Natural killer cell treated with Interleukin-12 subunit alpha and Interleukin-12 subunit beta and Interleukin-15 and Interleukin-18, amount 100 ng/mL, for 72 hours (primary cell): ENCODE results near the gene NBAS. TPM values are rescaled to one million over a fixed set of nuclear protein-coding genes. Genes with fewer than 3 reads are reported as not detected.

Experiments
- ATAC-seq, 2 donors: fragments of 150-1000 bp; cut with Tn5 transposase in 1 of 2; sonication (Bioruptor Pico), chemical (Tn5 transposase) in 1 of 2; 2 replicates each; pipeline ENCODE4 v1.10.0; 2021
- DNase-seq: peaks from one replicate; pipeline ENCODE4 v3.0.0; 2022; ENCODE audit warnings: low spot score
- H3K27ac Mint-ChIP-seq, 2 donors: 1 replicate in 1 of 2; 2 replicates in 1 of 2; pipeline ENCODE4 v1.8.0; 2022; ENCODE audit warnings: mixed read lengths in 2 of 2, mild to moderate bottlenecking in 1 of 2, moderate library complexity in 1 of 2
- H3K27me3 Mint-ChIP-seq, 2 donors: 1 replicate in 1 of 2; 2 replicates in 1 of 2; pipeline ENCODE4 v1.8.0; 2022; ENCODE audit warnings: mixed read lengths in 2 of 2
- H3K36me3 Mint-ChIP-seq: one replicate; pipeline ENCODE4 v1.8.0; 2022; ENCODE audit warnings: mixed read lengths
- H3K4me1 Mint-ChIP-seq, 2 donors: 1 replicate in 1 of 2; 2 replicates in 1 of 2; pipeline ENCODE4 v1.8.0; 2022; ENCODE audit warnings: low read depth in 2 of 2, mixed read lengths in 2 of 2, mild to moderate bottlenecking in 1 of 2
- H3K4me3 Mint-ChIP-seq: one replicate; pipeline ENCODE4 v1.8.0; 2022; ENCODE audit warnings: mixed read lengths
- H3K9me3 Mint-ChIP-seq: 2 replicates; pipeline ENCODE4 v1.8.0; 2022; ENCODE audit warnings: mixed read lengths
- total RNA-seq, 2 donors: library from RNA; stranded (reverse); gene quantifications; one replicate each; pipeline ENCODE4 v1.2.3, GENCODE V29; 2022

NBAS gene
- total RNA-seq, 2 donors from 2014 or later, result 39.0 to 49.5 TPM

DNA sequence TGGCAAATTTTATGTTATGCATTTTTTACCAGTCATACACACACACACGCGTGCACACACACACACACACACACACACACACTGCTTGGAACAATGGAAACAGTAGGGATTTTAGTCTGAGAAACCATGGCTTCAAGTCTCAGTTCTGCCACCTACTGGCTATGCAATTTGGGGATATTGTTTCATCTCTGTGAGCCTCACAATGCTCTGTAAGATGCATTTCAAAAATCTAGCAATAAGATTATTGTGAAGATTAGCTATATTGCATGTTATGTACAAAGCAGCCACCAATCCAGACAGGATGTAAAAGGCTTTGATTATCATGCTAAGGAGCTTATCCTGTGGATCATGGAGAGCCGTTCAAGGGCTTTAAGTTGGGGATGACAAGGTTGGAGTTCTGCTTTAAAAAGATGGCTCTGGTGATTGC lies 401.4 kb downstream of the NBAS start:
- no peaks in the 10 kb centered on the region for H3K9me3 Mint-ChIP-seq
- H3K4me1 Mint-ChIP-seq, result peaks cover 0 to 7% of the 10 kb centered on the region in 2 donors
- no peak overlapping the region for H3K27ac Mint-ChIP-seq
- no peaks in the 10 kb centered on the region for H3K36me3 Mint-ChIP-seq
- no peak for ATAC-seq
- DNase-seq, result no peak
- H3K27me3 Mint-ChIP-seq, result no peaks in the 10 kb centered on the region
- no peak overlapping the region for H3K4me3 Mint-ChIP-seq

DNA sequence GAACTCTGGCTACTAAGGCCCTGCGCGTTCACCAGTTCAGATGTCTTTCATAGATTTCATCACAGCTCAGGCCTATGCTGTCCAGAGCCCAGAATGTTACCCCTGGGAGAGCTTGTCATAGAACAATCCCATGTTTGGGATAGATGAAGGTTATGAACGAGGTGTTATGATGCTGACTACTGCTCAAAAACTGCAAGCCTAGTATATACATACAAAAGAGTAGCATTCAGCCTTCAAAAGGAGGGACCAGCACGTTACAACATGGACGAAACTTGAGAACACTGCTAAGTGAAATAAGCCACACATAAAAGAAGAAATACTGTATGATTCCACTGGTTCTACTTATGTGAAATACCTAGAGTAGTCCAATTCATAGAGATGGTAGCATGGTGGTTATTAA lies 401.9 kb downstream of the NBAS start:
- no peak for ATAC-seq
- Mint-ChIP-seq H3K36me3 (no peaks in the 10 kb centered on the region), H3K27me3 (no peaks in the 10 kb centered on the region), H3K4me1 (peaks cover 0 to 7% of the 10 kb centered on the region in 2 donors), H3K27ac (no peak overlapping the region), H3K9me3 (no peaks in the 10 kb centered on the region), H3K4me3 (no peak overlapping the region)
- no peak for DNase-seq

DNA sequence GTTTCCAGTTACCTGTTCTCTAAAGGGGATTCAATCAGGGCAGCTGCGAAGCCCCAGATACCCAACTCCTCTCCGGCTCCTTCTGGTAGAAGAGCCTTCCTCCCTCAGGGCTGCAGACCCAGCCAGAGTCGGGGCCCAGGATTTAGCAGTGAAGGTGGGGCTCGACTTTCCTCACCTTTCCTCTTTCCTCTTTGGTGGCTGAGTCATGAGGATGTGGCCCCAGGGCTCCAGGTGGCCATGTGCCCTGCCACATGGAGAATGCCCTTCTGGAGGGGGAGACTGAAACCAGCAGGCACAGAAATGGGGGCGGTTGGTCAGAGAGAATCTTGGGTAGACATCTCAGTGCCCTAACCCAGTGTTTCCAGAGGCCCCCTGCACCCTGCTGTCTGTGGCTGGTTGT lies 402.6 kb downstream of the NBAS start:
- no peaks in the 10 kb centered on the region for H3K9me3 Mint-ChIP-seq
- H3K4me3 Mint-ChIP-seq, result no peak overlapping the region
- no peaks in the 10 kb centered on the region for H3K27me3 Mint-ChIP-seq
- no peaks in the 10 kb centered on the region for H3K36me3 Mint-ChIP-seq
- H3K4me1 Mint-ChIP-seq, result peaks cover 0 to 7% of the 10 kb centered on the region in 2 donors
- no peak overlapping the region for H3K27ac Mint-ChIP-seq
- DNase-seq (no peak), ATAC-seq (no peak)

DNA sequence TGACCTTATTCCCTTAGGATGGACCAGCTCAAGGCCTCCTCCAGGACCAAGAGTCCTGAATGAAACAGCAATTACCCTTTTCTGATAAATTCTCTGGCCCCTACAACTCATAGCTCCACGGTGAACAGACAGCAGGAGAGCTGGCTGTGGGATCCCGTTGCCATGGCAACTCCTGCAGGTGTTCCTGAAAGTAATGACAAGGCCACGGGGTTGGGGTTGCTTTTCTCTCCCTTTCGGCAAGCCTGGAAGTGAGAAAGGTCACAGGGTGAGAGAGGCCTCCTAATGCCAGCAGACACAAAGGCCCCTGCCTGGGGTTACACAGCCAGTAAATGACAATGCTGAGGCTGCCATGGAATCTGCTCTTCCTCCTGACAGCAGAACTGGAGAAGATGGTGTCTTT lies 403.0 kb downstream of the NBAS start:
- ATAC-seq (no peak), DNase-seq (no peak)
- H3K27ac Mint-ChIP-seq, result no peak overlapping the region
- H3K27me3 Mint-ChIP-seq, result no peaks in the 10 kb centered on the region
- no peaks in the 10 kb centered on the region for H3K36me3 Mint-ChIP-seq
- peaks cover 0 to 7% of the 10 kb centered on the region in 2 donors for H3K4me1 Mint-ChIP-seq
- no peaks in the 10 kb centered on the region for H3K9me3 Mint-ChIP-seq
- H3K4me3 Mint-ChIP-seq, result no peak overlapping the region

DNA sequence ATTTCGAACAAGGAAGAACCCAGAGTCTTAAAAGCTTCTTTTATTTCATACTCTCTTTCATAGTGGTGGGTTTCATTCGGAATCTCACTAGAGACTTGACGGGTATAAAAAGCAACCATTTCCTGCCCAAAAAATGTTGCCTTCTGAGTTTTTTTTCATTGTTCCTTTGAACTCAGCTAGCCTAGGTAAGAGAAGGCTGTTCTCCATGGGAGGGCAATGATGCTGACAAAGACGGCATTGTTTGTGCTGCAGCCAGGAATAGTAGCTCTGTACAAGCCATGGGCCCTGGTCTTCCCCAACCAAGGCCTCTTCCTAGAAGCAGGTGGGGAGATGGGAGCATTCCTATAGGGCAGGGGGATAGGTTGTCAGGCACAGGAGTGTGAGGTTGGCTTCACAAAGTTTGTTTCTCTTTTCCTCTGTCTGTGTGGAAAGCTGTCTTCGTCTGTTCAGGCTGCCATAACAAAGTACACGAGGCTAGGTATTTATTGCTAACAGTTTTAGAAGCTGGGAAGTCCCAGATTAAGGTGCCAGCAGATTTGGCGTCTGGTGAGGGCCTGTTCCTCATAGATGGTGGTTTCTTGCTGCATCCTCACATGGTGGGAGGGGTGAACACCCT lies 405.1 kb downstream of the NBAS start:
- H3K4me1 Mint-ChIP-seq, result peaks cover 0 to 7% of the 10 kb centered on the region in 2 donors
- no peak overlapping the region for H3K4me3 Mint-ChIP-seq
- peaks cover 0 to 3% of the 10 kb centered on the region in 2 donors for H3K27me3 Mint-ChIP-seq
- no peaks in the 10 kb centered on the region for H3K36me3 Mint-ChIP-seq
- DNase-seq (no peak), ATAC-seq (no peak)
- H3K9me3 Mint-ChIP-seq, result no peaks in the 10 kb centered on the region
- no peak overlapping the region for H3K27ac Mint-ChIP-seq

DNA sequence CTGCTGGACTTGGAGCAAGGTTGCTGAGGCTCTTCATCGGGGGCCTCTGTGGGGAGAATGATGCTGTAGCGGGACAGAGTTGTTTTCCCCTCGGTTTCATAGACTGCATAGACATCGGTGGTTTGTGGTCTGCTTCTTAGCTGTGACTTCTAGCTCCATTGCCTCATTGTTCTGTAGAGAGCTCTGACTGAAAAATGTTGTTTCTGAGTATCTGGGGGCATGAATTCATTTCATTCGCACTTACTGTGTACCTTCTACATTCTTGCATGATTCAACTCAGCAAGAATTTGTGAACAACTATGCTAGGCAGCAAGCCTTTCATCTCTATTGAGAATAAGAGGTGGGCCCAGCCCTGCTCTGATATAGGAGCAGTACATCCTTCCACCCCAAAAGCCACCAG lies 406.8 kb downstream of the NBAS start:
- H3K27ac Mint-ChIP-seq, result no peak overlapping the region
- peaks cover 0 to 2% of the 10 kb centered on the region in 2 donors for H3K4me1 Mint-ChIP-seq
- no peak for DNase-seq
- no peaks in the 10 kb centered on the region for H3K9me3 Mint-ChIP-seq
- H3K27me3 Mint-ChIP-seq, result peaks cover 2 to 3% of the 10 kb centered on the region in 2 donors
- ATAC-seq, result peak in 1 of 2 donors; percentile 22
- no peaks in the 10 kb centered on the region for H3K36me3 Mint-ChIP-seq
- no peak overlapping the region for H3K4me3 Mint-ChIP-seq

DNA sequence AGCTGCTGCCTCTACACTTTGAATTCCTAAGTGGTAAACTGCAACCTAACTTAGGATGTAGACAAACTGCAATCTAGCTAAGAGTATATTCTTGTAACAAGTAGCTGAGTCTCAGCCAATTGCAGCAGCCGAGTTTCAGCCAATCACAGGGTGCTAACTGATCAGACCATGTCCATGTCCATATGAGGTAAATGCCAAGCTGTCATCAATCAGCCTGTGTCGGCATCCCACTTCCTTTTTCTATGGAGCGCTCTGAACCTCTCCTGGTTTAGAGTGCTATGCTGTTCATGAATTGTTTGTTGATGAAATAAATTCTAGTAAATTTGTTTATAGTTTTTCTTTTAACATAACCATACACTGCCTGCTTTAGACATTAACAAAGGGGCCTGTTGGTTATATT lies 408.8 kb downstream of the NBAS start:
- Mint-ChIP-seq H3K4me1 (no peaks in the 10 kb centered on the region), H3K4me3 (no peak overlapping the region), H3K36me3 (no peaks in the 10 kb centered on the region), H3K9me3 (no peaks in the 10 kb centered on the region), H3K27me3 (peaks cover 3 to 7% of the 10 kb centered on the region in 2 donors), H3K27ac (no peak overlapping the region)
- DNase-seq (no peak), ATAC-seq (no peak)

DNA sequence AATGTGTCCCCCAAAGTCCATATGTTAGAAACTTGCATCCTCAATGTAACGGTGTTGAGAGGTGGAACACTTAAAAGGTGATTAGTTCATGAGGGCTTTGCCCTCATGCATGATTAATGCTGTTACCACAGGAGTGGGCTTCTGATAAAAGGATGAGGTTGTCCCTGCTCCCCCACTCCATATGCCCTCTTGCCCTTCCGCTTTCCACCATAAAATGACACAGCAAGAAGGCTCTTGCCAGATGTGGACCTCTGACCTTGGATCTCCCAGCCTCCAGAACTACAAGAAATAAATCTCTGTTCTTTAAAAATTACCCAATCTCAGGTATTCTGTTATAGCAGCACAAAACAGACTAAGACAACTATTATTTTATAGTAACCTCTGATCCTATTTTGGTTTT lies 412.1 kb downstream of the NBAS start:
- Mint-ChIP-seq H3K4me3 (no peak overlapping the region), H3K9me3 (no peaks in the 10 kb centered on the region), H3K27ac (no peak overlapping the region), H3K36me3 (no peaks in the 10 kb centered on the region), H3K4me1 (no peaks in the 10 kb centered on the region), H3K27me3 (peaks cover 3 to 7% of the 10 kb centered on the region in 2 donors)
- ATAC-seq, result no peak
- no peak for DNase-seq

DNA sequence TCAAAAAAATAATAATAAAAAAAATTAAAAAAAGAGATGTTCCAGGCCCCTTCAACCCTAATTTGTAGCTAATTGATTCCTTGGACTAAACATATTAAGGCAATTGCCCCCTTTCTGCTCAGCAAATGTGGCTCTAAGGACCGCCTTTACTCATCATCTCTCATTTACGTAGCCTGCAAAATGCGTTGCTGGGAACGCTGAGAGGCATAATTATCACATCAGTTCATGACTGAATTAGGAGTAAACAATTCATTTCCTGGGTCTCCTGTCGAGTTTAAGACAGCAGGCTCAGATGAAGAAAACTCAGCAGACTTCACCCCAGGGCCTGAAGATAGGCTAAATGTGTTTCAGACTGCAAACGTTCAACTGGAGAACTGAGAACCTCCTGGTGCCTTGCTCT lies 413.5 kb downstream of the NBAS start:
- H3K27me3 Mint-ChIP-seq, result peaks cover under 1 to 7% of the 10 kb centered on the region in 2 donors
- no peak overlapping the region for H3K4me3 Mint-ChIP-seq
- no peak for ATAC-seq
- H3K9me3 Mint-ChIP-seq, result no peaks in the 10 kb centered on the region
- H3K4me1 Mint-ChIP-seq, result peaks cover 5 to 6% of the 10 kb centered on the region in 2 donors
- no peak overlapping the region for H3K27ac Mint-ChIP-seq
- no peaks in the 10 kb centered on the region for H3K36me3 Mint-ChIP-seq
- DNase-seq, result no peak

DNA sequence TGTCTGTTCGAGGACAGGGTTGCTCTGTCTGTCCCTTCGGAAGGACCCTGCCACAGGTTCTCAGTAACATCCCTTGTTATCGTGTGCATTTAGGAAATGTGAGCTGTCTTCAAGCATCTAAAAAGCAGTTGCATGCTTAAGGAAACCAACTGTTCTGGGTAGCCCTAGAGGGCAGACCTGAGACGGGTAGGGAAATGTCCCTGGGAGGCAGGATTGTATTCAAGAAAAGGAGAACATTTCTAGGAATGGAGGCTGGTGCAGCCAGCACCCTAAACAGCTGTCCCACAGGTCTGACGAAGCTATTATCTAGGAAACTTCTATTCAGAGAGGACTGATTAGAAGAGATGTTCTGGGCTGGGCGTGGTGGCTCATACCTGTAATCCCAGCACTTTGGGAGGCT lies 414.2 kb downstream of the NBAS start:
- no peak for ATAC-seq
- Mint-ChIP-seq H3K27me3 (peaks cover 0 to 7% of the 10 kb centered on the region in 2 donors), H3K4me1 (peaks cover 11 to 12% of the 10 kb centered on the region in 2 donors), H3K9me3 (no peaks in the 10 kb centered on the region), H3K4me3 (no peak overlapping the region), H3K27ac (no peak overlapping the region), H3K36me3 (no peaks in the 10 kb centered on the region)
- DNase-seq, result no peak

DNA sequence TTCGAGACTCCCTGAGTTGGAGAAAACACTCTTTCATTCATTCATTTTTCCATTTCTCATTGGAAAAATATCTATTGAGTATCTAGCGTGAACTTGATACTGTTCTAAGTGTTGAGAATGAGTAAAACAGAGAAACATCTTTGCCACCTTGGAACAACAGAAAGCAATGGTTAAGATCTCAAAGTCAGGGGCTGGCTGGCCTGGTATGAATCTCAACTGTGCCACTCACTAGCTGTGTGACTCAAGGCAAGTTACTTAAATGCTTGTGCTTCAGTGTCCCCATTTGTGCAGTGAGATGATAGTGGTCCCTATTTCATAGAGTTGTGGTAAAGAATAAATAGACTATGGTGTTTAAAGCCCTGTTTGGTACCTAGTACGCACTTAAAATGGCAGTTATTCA lies 415.2 kb downstream of the NBAS start:
- Mint-ChIP-seq H3K27me3 (peaks cover 0 to 7% of the 10 kb centered on the region in 2 donors), H3K36me3 (no peaks in the 10 kb centered on the region), H3K4me1 (peaks cover 15 to 19% of the 10 kb centered on the region in 2 donors), H3K9me3 (no peaks in the 10 kb centered on the region), H3K27ac (no peak overlapping the region), H3K4me3 (no peak overlapping the region)
- no peak for DNase-seq
- ATAC-seq, result no peak

DNA sequence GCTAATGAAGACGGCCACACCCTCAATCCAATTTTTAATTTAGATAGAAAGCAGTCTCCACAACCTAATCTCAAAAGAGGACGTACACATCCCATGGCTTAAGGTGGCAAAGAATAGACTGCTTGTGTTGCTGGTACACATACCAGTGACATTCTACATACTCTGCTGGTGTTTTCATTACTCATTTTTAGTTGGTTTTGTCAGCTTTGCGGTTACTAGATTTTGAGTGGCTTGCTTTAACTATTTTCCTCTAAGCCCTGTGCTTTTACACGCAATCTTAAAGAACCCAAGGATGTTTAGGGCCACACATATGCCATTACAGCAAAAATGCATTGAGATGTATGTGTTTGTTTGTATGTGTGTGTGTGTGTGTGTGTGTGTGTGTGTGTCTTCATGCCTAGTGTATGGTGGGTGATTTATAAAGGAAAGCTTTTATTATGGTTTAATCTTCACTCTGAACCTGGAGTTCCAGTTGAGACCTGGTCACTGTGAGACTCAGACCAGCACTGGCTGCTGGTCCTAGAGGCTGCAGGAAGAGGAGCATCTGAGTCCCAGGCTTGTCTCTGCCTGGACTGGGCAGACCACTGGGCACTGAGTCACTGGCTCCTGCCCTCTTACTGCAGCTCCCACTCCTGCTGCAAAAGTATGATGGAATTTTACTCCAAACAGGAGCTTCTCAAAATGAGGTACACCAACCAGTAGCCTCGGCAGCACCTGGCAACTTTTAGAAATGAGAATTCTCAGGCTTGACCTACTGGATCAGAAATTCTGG lies 415.9 kb downstream of the NBAS start:
- DNase-seq (no peak), ATAC-seq (no peak)
- Mint-ChIP-seq H3K4me1 (peaks cover 15 to 19% of the 10 kb centered on the region in 2 donors), H3K27ac (no peak overlapping the region), H3K4me3 (no peak overlapping the region), H3K36me3 (no peaks in the 10 kb centered on the region), H3K27me3 (peaks cover 0 to 7% of the 10 kb centered on the region in 2 donors), H3K9me3 (no peaks in the 10 kb centered on the region)

DNA sequence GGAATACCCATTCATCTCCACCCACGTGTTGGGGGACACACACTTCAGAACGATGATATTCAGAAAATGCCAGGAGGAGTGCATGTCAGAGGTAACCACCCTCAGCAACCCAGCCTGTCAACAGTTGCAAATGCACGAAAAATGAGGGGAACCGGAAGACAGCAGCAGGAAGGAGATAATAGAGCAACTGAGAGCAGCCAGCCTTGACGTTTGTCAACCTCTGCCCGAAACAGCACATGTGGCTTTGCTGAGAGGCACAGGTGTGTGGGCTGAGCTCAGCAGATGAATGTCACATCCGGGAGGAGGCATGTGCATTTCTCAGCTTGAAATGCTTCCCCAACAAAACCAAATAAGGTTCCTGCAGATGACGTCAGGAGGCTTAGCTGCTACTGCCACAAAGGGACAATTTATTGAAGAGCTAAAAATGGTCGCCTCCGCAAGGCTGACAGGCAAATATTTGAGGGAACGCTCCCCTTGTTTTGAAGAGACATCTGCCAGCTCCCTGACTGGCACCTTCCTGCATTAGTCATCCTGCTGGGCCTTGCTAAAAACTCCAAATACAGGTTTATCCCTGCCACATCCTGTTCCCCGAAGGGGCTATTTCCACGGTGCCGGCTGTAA lies 419.0 kb downstream of the NBAS start:
- ATAC-seq, result peak; percentile 69 to 80
- Mint-ChIP-seq H3K4me3 (peak overlapping the region; percentile 47), H3K27me3 (no peaks in the 10 kb centered on the region), H3K4me1 (peaks cover 15 to 19% of the 10 kb centered on the region in 2 donors), H3K36me3 (no peaks in the 10 kb centered on the region), H3K27ac (peak overlapping the region; percentile 0 to 7), H3K9me3 (peaks cover 3% of the 10 kb centered on the region)
- no peak for DNase-seq

DNA sequence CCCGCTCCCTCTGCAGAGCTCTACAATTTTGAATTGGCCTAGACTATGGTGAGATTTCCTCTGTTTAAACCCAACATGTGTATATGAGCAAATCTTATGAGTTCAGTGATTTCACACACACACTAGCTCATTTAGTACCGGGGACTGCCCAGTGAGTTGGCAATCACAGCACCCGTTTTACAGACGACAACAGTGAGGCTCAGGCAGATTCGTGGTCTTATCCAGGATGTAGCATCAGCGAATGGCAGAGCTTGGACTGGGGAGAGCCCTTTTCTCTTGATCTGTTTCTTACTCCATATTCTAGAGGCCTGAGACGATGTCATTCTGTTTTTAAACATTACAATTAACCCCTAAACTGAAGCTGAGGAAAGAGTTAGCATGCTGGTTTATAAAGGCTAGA lies 419.9 kb downstream of the NBAS start:
- Mint-ChIP-seq H3K4me3 (no peak overlapping the region), H3K9me3 (peaks cover 3% of the 10 kb centered on the region), H3K27me3 (no peaks in the 10 kb centered on the region), H3K27ac (no peak overlapping the region), H3K4me1 (peaks cover 15 to 19% of the 10 kb centered on the region in 2 donors), H3K36me3 (peaks cover 5% of the 10 kb centered on the region)
- no peak for ATAC-seq
- DNase-seq, result no peak
